Uterus (tissue), 2 donors: Measurements from ENCODE around the gene RPL39.

Experiments used
- CTCF ChIP-seq, 4 experiments: fragments of 200-600 bp in 2 of 4; fragments of 450-650 bp in 2 of 4; sonication (generic) in 2 of 4; IDR thresholded peaks; one replicate each; pipeline ENCODE4 v1.5.1; 2016 to 2019; ENCODE audit warnings: antibody characterized with exemption in 4 of 4, mild to moderate bottlenecking in 2 of 4, moderate library complexity in 1 of 4
- POLR2A ChIP-seq, 2 donors: fragments of 450-650 bp; IDR thresholded peaks; one replicate each; pipeline ENCODE4 v1.6.1; 2016; ENCODE audit warnings: antibody characterized with exemption in 2 of 2, mild to moderate bottlenecking in 1 of 2, moderate library complexity in 1 of 2

- TF ChIP-seq CTCF (IDR thresholded peaks at IDR 0.05) (no peak), POLR2A (IDR thresholded peaks at IDR 0.05) (no peak)
These were observed 17.8 kb upstream of the RPL39 start for GRCh38 chrX:119809185-119809666.
